ENCODE results near the gene NXPH3.
"Not testable (repeated sequence)": the region's sequence is repeated elsewhere in the genome, so short reads cannot be mapped to it uniquely, and the experiment has no call there.

Gene NXPH3

GRCh38 chr17:49567104-49567521 lies 8.6 kb upstream of the NXPH3 start:
- H3K4me2 ChIP-seq (ENCODE audit: low read length) = no peak overlapping the region
- no peak overlapping the region for H3K27ac ChIP-seq (ENCODE audit: low read depth, low read length, poor library complexity, severe bottlenecking)
- no peaks in the 10 kb centered on the region for H3K9me2 ChIP-seq (ENCODE audit: low read depth, low read length)
- no peak overlapping the region for H3K9ac ChIP-seq (ENCODE audit: low read length)
- TF ChIP-seq EZH2 (IDR thresholded peaks at IDR 0.05; ENCODE audit: borderline replicate concordance, low read length) (no peak), CTCF (IDR thresholded peaks at IDR 0.05; ENCODE audit: low read length) (no peak)
- peaks cover 10% of the 10 kb centered on the region for H3K4me1 ChIP-seq (ENCODE audit: insufficient read depth, low read length, severe bottlenecking)
- no peaks in the 10 kb centered on the region for H3F3A ChIP-seq (ENCODE audit: insufficient read depth, low read length)
- no peak overlapping the region for H3K4me3 ChIP-seq (ENCODE audit: low read depth, low read length, poor library complexity, severe bottlenecking)
- H3K79me2 ChIP-seq (ENCODE audit: insufficient read depth, low read length) = no peaks in the 10 kb centered on the region
- H3K36me3 ChIP-seq (ENCODE audit: insufficient read depth, low read length) = no peaks in the 10 kb centered on the region
- no peak overlapping the region for H2AFZ ChIP-seq (ENCODE audit: low read length)
- H3K27me3 ChIP-seq (ENCODE audit: insufficient read depth, low read length) = peaks cover 4% of the 10 kb centered on the region; the same call in 1 of the 2 replicates
- no peaks in the 10 kb centered on the region for H3K9me3 ChIP-seq (ENCODE audit: low read length)
- no peaks in the 10 kb centered on the region for H4K20me1 ChIP-seq (ENCODE audit: insufficient read depth, low read length)

GRCh38 chr17:49567871-49568694 lies 7.6 kb upstream of the NXPH3 start:
- H2AFZ ChIP-seq (ENCODE audit: low read length) = no peak overlapping the region
- peaks cover 4% of the 10 kb centered on the region; the same call in 1 of the 2 replicates for H3K27me3 ChIP-seq (ENCODE audit: insufficient read depth, low read length)
- no peaks in the 10 kb centered on the region for H4K20me1 ChIP-seq (ENCODE audit: insufficient read depth, low read length)
- no peaks in the 10 kb centered on the region for H3F3A ChIP-seq (ENCODE audit: insufficient read depth, low read length)
- no peaks in the 10 kb centered on the region for H3K9me3 ChIP-seq (ENCODE audit: low read length)
- no peaks in the 10 kb centered on the region for H3K79me2 ChIP-seq (ENCODE audit: insufficient read depth, low read length)
- TF ChIP-seq EZH2 (IDR thresholded peaks at IDR 0.05; ENCODE audit: borderline replicate concordance, low read length) (no peak), CTCF (IDR thresholded peaks at IDR 0.05; ENCODE audit: low read length) (peak; percentile 91)
- no peaks in the 10 kb centered on the region for H3K36me3 ChIP-seq (ENCODE audit: insufficient read depth, low read length)
- no peaks in the 10 kb centered on the region for H3K9me2 ChIP-seq (ENCODE audit: low read depth, low read length)
- peaks cover 10% of the 10 kb centered on the region for H3K4me1 ChIP-seq (ENCODE audit: insufficient read depth, low read length, severe bottlenecking)
- peak overlapping the region; percentile 49 for H3K4me2 ChIP-seq (ENCODE audit: low read length)
- no peak overlapping the region for H3K9ac ChIP-seq (ENCODE audit: low read length)
- no peak overlapping the region for H3K27ac ChIP-seq (ENCODE audit: low read depth, low read length, poor library complexity, severe bottlenecking)
- H3K4me3 ChIP-seq (ENCODE audit: low read depth, low read length, poor library complexity, severe bottlenecking) = no peak overlapping the region

- H3F3A ChIP-seq (ENCODE audit: insufficient read depth, low read length); H3K27ac ChIP-seq (ENCODE audit: low read depth, low read length, poor library complexity, severe bottlenecking); H2AFZ ChIP-seq (ENCODE audit: low read length); H3K4me3 ChIP-seq (ENCODE audit: low read depth, low read length, poor library complexity, severe bottlenecking); H4K20me1 ChIP-seq (ENCODE audit: insufficient read depth, low read length); H3K4me2 ChIP-seq (ENCODE audit: low read length); H3K9me2 ChIP-seq (ENCODE audit: low read depth, low read length); H3K9ac ChIP-seq (ENCODE audit: low read length); H3K9me3 ChIP-seq (ENCODE audit: low read length); H3K27me3 ChIP-seq (ENCODE audit: insufficient read depth, low read length); H3K36me3 ChIP-seq (ENCODE audit: insufficient read depth, low read length); H3K79me2 ChIP-seq (ENCODE audit: insufficient read depth, low read length): not testable (repeated sequence)
- peaks cover 10% of the 10 kb centered on the region for H3K4me1 ChIP-seq (ENCODE audit: insufficient read depth, low read length, severe bottlenecking)
These were observed 7.0 kb upstream of the NXPH3 start for GRCh38 chr17:49568695-49569047.

All from OCI-LY1 (cell line).